Measurements from ENCODE around the gene PAXX.

The PAXX gene

GRCh38 chr9:137017071-137017470, 24.8 kb downstream of the PAXX start:
- no peaks in the 10 kb centered on the region for H3K9me3 ChIP-seq (ENCODE audit: insufficient read depth, low read length)
- no peak overlapping the region for H3K9ac ChIP-seq (ENCODE audit: low read length)
- H2AFZ ChIP-seq (ENCODE audit: low read depth, low read length, severe bottlenecking) = no peak overlapping the region
- no peaks in the 10 kb centered on the region for H3K27me3 ChIP-seq (ENCODE audit: low read length)
- H3F3A ChIP-seq (ENCODE audit: insufficient read depth) = no peaks in the 10 kb centered on the region
- no peaks in the 10 kb centered on the region for H3K79me2 ChIP-seq (ENCODE audit: insufficient read depth, low read length)
- no peak overlapping the region for H3K27ac ChIP-seq (ENCODE audit: low read depth, low read length)
- H3K9me2 ChIP-seq (replicated peaks; ENCODE audit: insufficient read depth, low read length) = no peaks in the 10 kb centered on the region
- no peak overlapping the region for H3K4me2 ChIP-seq (ENCODE audit: low read depth, low read length, poor library complexity, severe bottlenecking)
- no peaks in the 10 kb centered on the region for H3K36me3 ChIP-seq (ENCODE audit: low read length)
- H3K4me3 ChIP-seq (ENCODE audit: insufficient read depth, low read length, poor library complexity, severe bottlenecking) = no peak overlapping the region
- TF ChIP-seq CTCF (IDR thresholded peaks at IDR 0.05; ENCODE audit: insufficient read depth, low read length, poor library complexity, severe bottlenecking) (no peak), EZH2phosphoT487 (conservative IDR thresholded peaks at IDR 0.05; ENCODE audit: low read length) (no peak)
- H4K20me1 ChIP-seq (ENCODE audit: low read depth, low read length) = no peaks in the 10 kb centered on the region

- H3K79me2 ChIP-seq (ENCODE audit: insufficient read depth, low read length) = no peaks in the 10 kb centered on the region
- H3K36me3 ChIP-seq (ENCODE audit: low read length) = no peaks in the 10 kb centered on the region
- no peak overlapping the region for H3K4me3 ChIP-seq (ENCODE audit: insufficient read depth, low read length, poor library complexity, severe bottlenecking)
- no peaks in the 10 kb centered on the region for H3K9me3 ChIP-seq (ENCODE audit: insufficient read depth, low read length)
- no peaks in the 10 kb centered on the region for H3K27me3 ChIP-seq (ENCODE audit: low read length)
- H3K4me2 ChIP-seq (ENCODE audit: low read depth, low read length, poor library complexity, severe bottlenecking) = no peak overlapping the region
- no peaks in the 10 kb centered on the region for H4K20me1 ChIP-seq (ENCODE audit: low read depth, low read length)
- no peaks in the 10 kb centered on the region for H3K9me2 ChIP-seq (replicated peaks; ENCODE audit: insufficient read depth, low read length)
- H2AFZ ChIP-seq (ENCODE audit: low read depth, low read length, severe bottlenecking) = no peak overlapping the region
- H3K9ac ChIP-seq (ENCODE audit: low read length) = no peak overlapping the region
- H3F3A ChIP-seq (ENCODE audit: insufficient read depth) = no peaks in the 10 kb centered on the region
- H3K27ac ChIP-seq (ENCODE audit: low read depth, low read length) = no peak overlapping the region
- TF ChIP-seq CTCF (IDR thresholded peaks at IDR 0.05; ENCODE audit: insufficient read depth, low read length, poor library complexity, severe bottlenecking) (no peak), EZH2phosphoT487 (conservative IDR thresholded peaks at IDR 0.05; ENCODE audit: low read length) (no peak)
Measured at GRCh38 chr9:137017791-137018497, 25.7 kb downstream of the PAXX start.

GRCh38 chr9:137018761-137019559, 26.7 kb downstream of the PAXX start:
- H3K4me3 ChIP-seq (ENCODE audit: insufficient read depth, low read length, poor library complexity, severe bottlenecking) = no peak overlapping the region
- TF ChIP-seq EZH2phosphoT487 (conservative IDR thresholded peaks at IDR 0.05; ENCODE audit: low read length) = no peak
- no peak for TF ChIP-seq CTCF (IDR thresholded peaks at IDR 0.05; ENCODE audit: insufficient read depth, low read length, poor library complexity, severe bottlenecking)
- no peak overlapping the region for H2AFZ ChIP-seq (ENCODE audit: low read depth, low read length, severe bottlenecking)
- H3K27ac ChIP-seq (ENCODE audit: low read depth, low read length) = no peak overlapping the region
- no peak overlapping the region for H3K4me2 ChIP-seq (ENCODE audit: low read depth, low read length, poor library complexity, severe bottlenecking)
- H3K9ac ChIP-seq (ENCODE audit: low read length) = no peak overlapping the region
- no peaks in the 10 kb centered on the region for H3F3A ChIP-seq (ENCODE audit: insufficient read depth)
- H3K79me2 ChIP-seq (ENCODE audit: insufficient read depth, low read length) = no peaks in the 10 kb centered on the region
- no peaks in the 10 kb centered on the region for H3K36me3 ChIP-seq (ENCODE audit: low read length)
- no peaks in the 10 kb centered on the region for H3K9me2 ChIP-seq (replicated peaks; ENCODE audit: insufficient read depth, low read length)
- no peaks in the 10 kb centered on the region for H3K27me3 ChIP-seq (ENCODE audit: low read length)
- H4K20me1 ChIP-seq (ENCODE audit: low read depth, low read length) = no peaks in the 10 kb centered on the region
- no peaks in the 10 kb centered on the region for H3K9me3 ChIP-seq (ENCODE audit: insufficient read depth, low read length)
